Measurements from ENCODE around the gene TNFRSF8.
A peak's percentile ranks its signal among the peaks of the same experiment; 100 is the strongest.

Gene TNFRSF8

DNA sequence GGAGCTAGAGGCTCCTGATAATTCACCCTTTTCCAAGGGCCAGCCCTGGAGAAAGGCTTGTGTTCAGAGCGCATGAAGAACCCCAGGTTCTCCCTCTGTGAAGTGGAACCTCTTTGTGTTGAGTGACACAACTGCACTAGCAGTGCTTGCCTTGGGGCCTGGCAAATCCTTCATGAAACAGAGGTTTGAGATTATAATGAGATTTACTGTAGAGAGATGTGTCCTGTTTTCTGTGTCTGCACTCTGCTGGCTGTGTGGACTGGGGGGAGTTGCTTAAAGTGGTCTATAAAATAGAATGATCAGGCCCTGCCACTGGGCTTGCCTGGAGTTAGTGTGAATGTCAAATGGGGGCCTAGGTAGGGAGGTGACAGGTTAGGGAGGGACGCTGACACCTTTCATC, 92.2 kb downstream of the TNFRSF8 start:
- 0 out of 2 replicates have a peak, but pooled peaks cover 4% of the 10 kb centered on the region for H3K79me2 ChIP-seq (ENCODE audit: insufficient read depth, low read depth)
- peaks cover 40% of the 10 kb centered on the region for H3K4me1 ChIP-seq (ENCODE audit: low read depth, poor library complexity, severe bottlenecking)
- H3K4me2 ChIP-seq: no peak overlapping the region
- H3K4me3 ChIP-seq (IDR thresholded peaks at IDR 0.05; ENCODE audit: insufficient read depth, low read depth, low read length): no peak overlapping the region
- no peaks in the 10 kb centered on the region for H4K20me1 ChIP-seq (ENCODE audit: insufficient read depth)
- no peaks in the 10 kb centered on the region for H3K27me3 ChIP-seq (ENCODE audit: insufficient read depth, low read depth)
- no peak overlapping the region for H3K9ac ChIP-seq
- no peaks in the 10 kb centered on the region for H3K36me3 ChIP-seq (ENCODE audit: insufficient read depth)
- TF ChIP-seq, protein P1, sequence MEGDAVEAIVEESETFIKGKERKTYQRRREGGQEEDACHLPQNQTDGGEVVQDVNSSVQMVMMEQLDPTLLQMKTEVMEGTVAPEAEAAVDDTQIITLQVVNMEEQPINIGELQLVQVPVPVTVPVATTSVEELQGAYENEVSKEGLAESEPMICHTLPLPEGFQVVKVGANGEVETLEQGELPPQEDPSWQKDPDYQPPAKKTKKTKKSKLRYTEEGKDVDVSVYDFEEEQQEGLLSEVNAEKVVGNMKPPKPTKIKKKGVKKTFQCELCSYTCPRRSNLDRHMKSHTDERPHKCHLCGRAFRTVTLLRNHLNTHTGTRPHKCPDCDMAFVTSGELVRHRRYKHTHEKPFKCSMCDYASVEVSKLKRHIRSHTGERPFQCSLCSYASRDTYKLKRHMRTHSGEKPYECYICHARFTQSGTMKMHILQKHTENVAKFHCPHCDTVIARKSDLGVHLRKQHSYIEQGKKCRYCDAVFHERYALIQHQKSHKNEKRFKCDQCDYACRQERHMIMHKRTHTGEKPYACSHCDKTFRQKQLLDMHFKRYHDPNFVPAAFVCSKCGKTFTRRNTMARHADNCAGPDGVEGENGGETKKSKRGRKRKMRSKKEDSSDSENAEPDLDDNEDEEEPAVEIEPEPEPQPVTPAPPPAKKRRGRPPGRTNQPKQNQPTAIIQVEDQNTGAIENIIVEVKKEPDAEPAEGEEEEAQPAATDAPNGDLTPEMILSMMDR (conservative IDR thresholded peaks at IDR 0.05; ENCODE audit: low read depth, low read length): no peak
- H2AFZ ChIP-seq (ENCODE audit: low read depth): no peak overlapping the region
- H3K27ac ChIP-seq: no peak overlapping the region

DNA sequence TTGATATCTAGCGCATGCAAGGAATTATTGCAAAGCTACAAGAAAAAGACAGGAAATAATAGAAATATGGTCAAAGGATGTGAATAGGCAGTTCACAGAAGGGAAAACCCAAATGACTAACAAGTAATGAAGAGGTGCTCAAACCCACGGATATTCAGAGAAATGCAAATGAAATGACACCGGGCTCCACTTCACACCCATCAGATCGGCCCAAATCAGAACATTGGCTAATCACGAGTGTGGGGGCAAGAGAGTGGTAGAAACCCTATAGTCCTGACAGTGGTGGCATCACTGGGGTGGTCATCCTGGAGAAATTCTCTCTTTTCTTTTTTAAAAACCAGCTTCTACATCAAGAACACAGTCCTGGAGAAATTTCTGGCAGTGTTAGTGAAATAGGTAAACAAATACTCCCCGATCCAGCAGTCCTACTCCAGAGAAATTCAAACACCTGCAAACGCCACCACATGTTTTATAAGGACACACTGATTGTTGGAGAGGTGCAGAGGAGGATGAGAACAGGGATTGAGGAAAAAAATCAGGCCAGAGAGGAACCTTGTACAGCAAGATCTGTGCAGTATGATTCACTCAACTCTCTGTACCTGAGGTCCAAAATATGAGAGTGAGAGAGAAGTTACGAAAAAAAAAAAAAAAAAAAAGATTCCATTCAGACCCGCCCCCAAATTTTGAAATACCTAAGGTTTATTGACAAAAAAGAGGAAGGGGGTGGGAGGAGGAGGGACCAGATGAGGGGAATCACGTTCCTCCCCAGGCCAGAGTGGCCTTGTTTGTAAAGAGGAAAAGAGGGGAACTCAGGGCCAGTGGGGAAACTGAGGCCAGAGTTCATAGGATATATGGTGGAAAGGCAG, 94.5 kb downstream of the TNFRSF8 start:
- Histone ChIP-seq H3K27ac (no peak overlapping the region), H3K4me3 (IDR thresholded peaks at IDR 0.05; ENCODE audit: insufficient read depth, low read depth, low read length) (no peak overlapping the region), H2AFZ (ENCODE audit: low read depth) (peak overlapping the region; percentile 10; the same call in 1 of the 2 replicates), H3K4me1 (ENCODE audit: low read depth, poor library complexity, severe bottlenecking) (peaks cover 56% of the 10 kb centered on the region), H3K9ac (no peak overlapping the region), H3K4me2 (no peak overlapping the region), H3K27me3 (ENCODE audit: insufficient read depth, low read depth) (no peaks in the 10 kb centered on the region), H3K36me3 (ENCODE audit: insufficient read depth) (no peaks in the 10 kb centered on the region), H4K20me1 (ENCODE audit: insufficient read depth) (no peaks in the 10 kb centered on the region), H3K79me2 (ENCODE audit: insufficient read depth, low read depth) (no peaks in the 10 kb centered on the region)
- TF ChIP-seq, protein P1 (conservative IDR thresholded peaks at IDR 0.05; ENCODE audit: low read depth, low read length): no peak

DNA sequence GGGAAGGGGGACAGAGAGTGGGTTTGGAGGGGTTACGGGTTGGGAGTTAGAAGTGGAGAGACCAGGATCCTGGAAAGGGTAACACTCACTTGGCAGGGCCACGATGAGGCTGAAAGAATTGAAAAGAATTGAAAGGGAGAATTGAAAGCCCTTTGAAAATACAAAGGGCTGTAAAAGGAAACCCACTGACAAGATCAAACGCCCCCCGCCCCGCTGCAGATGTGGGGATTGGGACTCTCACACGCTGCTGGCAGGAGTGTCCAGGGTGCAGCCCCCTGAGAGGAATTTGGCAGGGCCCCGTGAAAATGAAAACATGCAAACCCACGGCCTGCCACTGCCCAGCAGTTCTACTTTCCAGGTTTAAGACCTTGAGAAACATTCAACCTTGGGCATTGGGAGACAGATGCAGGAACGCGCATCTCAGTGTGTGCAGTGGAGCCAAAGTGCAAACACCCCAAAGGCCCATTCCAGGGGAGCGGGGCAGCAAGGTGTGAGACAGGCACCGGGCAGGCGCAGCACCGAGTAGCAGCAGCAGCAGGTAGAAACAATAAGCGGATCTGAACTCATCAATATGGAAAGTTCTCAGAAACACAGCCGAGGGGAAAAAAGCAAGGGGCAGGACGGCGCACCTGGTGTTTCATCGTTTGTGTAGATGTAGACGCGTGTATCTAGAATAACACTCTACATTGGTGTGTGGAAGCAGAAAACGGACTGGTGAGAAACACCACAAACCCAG, 95.4 kb downstream of the TNFRSF8 start:
- no peak overlapping the region for H3K9ac ChIP-seq
- H3K27ac ChIP-seq: peak overlapping the region; percentile 19; the same call in 1 of the 2 replicates
- no peaks in the 10 kb centered on the region for H4K20me1 ChIP-seq (ENCODE audit: insufficient read depth)
- H3K36me3 ChIP-seq (ENCODE audit: insufficient read depth): no peaks in the 10 kb centered on the region
- no peaks in the 10 kb centered on the region for H3K79me2 ChIP-seq (ENCODE audit: insufficient read depth, low read depth)
- no peak overlapping the region for H3K4me2 ChIP-seq
- H3K4me3 ChIP-seq (IDR thresholded peaks at IDR 0.05; ENCODE audit: insufficient read depth, low read depth, low read length): no peak overlapping the region
- TF ChIP-seq, protein P1 (conservative IDR thresholded peaks at IDR 0.05; ENCODE audit: low read depth, low read length): no peak
- H2AFZ ChIP-seq (ENCODE audit: low read depth): peak overlapping the region; percentile 10; the same call in 1 of the 2 replicates
- no peaks in the 10 kb centered on the region for H3K27me3 ChIP-seq (ENCODE audit: insufficient read depth, low read depth)
- peaks cover 65% of the 10 kb centered on the region for H3K4me1 ChIP-seq (ENCODE audit: low read depth, poor library complexity, severe bottlenecking)

DNA sequence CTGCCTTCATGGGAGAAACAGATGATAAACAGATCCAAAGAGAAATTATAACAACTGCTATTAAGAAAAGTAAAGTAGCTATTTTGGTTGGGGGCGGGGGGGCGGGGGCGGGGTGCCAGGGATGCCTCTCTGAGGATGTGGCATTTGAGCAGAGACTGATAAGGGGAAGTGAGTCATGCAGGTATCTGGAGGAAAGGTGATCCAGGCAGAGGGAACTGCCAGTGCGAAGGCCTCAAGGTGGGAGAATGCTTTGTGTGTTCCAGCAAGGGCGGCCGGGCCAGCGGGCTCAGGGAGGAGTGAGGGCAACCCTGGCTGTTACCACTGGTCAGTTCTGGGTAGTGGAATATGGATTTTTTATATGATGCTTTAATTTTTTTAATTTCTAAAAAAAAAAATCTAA, 96.7 kb downstream of the TNFRSF8 start:
- Histone ChIP-seq H3K79me2 (ENCODE audit: insufficient read depth, low read depth) (no peaks in the 10 kb centered on the region), H3K4me3 (IDR thresholded peaks at IDR 0.05; ENCODE audit: insufficient read depth, low read depth, low read length) (no peak overlapping the region), H4K20me1 (ENCODE audit: insufficient read depth) (no peaks in the 10 kb centered on the region), H3K4me2 (no peak overlapping the region), H3K27me3 (ENCODE audit: insufficient read depth, low read depth) (no peaks in the 10 kb centered on the region), H3K36me3 (ENCODE audit: insufficient read depth) (no peaks in the 10 kb centered on the region), H2AFZ (ENCODE audit: low read depth) (no peak overlapping the region), H3K27ac (no peak overlapping the region), H3K9ac (no peak overlapping the region), H3K4me1 (ENCODE audit: low read depth, poor library complexity, severe bottlenecking) (peaks cover 76% of the 10 kb centered on the region)
- TF ChIP-seq, protein P1 (conservative IDR thresholded peaks at IDR 0.05; ENCODE audit: low read depth, low read length): no peak
